ENCODE data around the gene PRKAR1B. TPM values are rescaled to one million over a fixed set of nuclear protein-coding genes. Genes with fewer than 3 reads are reported as not detected.

PRKAR1B gene
- total RNA-seq, 1 experiment from 2014 or later, result 43.3 TPM

GRCh38 chr7:525740-526139 is 201.3 kb downstream of the PRKAR1B start:
- Histone ChIP-seq H2AFZ (ENCODE audit: low read length) (no peak overlapping the region), H3K4ac (ENCODE audit: low read depth, low read length) (no peak overlapping the region), H3K56ac (ENCODE audit: insufficient read length, low read depth, low read length) (no peak overlapping the region), H3K9ac (ENCODE audit: extremely low read depth, insufficient read length, low read length) (no peak overlapping the region), H3K18ac (ENCODE audit: insufficient read length, low read depth, low read length) (no peak overlapping the region), H4K5ac (ENCODE audit: insufficient read length, low read depth, low read length) (no peak overlapping the region), H4K91ac (ENCODE audit: insufficient read length, low read depth, low read length) (no peak overlapping the region), H3K4me1 (ENCODE audit: insufficient read depth, low read length) (peaks cover 2% of the 10 kb centered on the region; the same call in 1 of the 2 replicates), H2AK5ac (ENCODE audit: insufficient read length, low read length) (no peak overlapping the region), H3T11ph (ENCODE audit: low read length) (no peak overlapping the region), H2BK5ac (ENCODE audit: insufficient read length, low read length) (no peak overlapping the region), H3K27ac (ENCODE audit: insufficient read length, low read depth, low read length) (no peak overlapping the region), H3K4me2 (ENCODE audit: insufficient read depth, insufficient read length, low read length) (no peak overlapping the region), H3K9me3 (ENCODE audit: control insufficient read depth, low read depth, low read length) (no peaks in the 10 kb centered on the region), H2BK15ac (ENCODE audit: low read depth, low read length) (no peak overlapping the region), H2BK120ac (ENCODE audit: low read depth, low read length, poor library complexity, severe bottlenecking) (no peak overlapping the region), H3K79me1 (ENCODE audit: insufficient read depth, low read depth, low read length, poor library complexity, severe bottlenecking) (no peaks in the 10 kb centered on the region), H3K79me2 (ENCODE audit: insufficient read depth, low read length) (no peaks in the 10 kb centered on the region), H2BK12ac (ENCODE audit: insufficient read length, low read depth, low read length) (no peak overlapping the region), H3K27me3 (ENCODE audit: insufficient read depth, low read length) (peaks cover 27% of the 10 kb centered on the region; the same call in 1 of the 2 replicates), H2BK20ac (ENCODE audit: low read depth, low read length, poor library complexity, severe bottlenecking) (no peak overlapping the region), H3K14ac (ENCODE audit: insufficient read depth, low read length) (no peak overlapping the region), H4K8ac (replicated peaks; ENCODE audit: insufficient read length, low read depth, low read length) (no peak overlapping the region), H3K23ac (ENCODE audit: insufficient read length, low read depth, low read length) (no peak overlapping the region), H3K23me2 (ENCODE audit: insufficient read length, low read depth, low read length, poor library complexity, severe bottlenecking) (peaks cover 20% of the 10 kb centered on the region), H4K20me1 (ENCODE audit: control insufficient read depth, insufficient read depth, insufficient read length) (no peaks in the 10 kb centered on the region)
- DNase-seq, result no peak
- Mint-ChIP-seq H3K9me3 (no peaks in the 10 kb centered on the region), H3K27ac (no peak overlapping the region), H3K4me3 (no peak overlapping the region), H3K4me1 (peaks cover 3 to 15% of the 10 kb centered on the region in 2 experiments; a peak in 3 of 4 replicates), H3K27me3 (ENCODE audit: low read depth) (peaks cover 66% of the 10 kb centered on the region), H3K36me3 (ENCODE audit: insufficient read depth in 1 of 3, low read depth in 3 of 3) (no peaks in the 10 kb centered on the region)
- no CpG with 5 or more reads among the region's 12 CpGs for WGBS (ENCODE audit: extremely low coverage, insufficient read length, low lambda C conversion rate)
- TF ChIP-seq CTCF (conservative IDR thresholded peaks at IDR 0.05), result no peak
